Measurements from ENCODE around the gene EFCAB6. TPM values are rescaled to one million over a fixed set of nuclear protein-coding genes. Genes with fewer than 3 reads are reported as not detected.

EFCAB6 gene
- total RNA-seq, 1 experiment from 2014 or later = 3.1 TPM

GRCh38 chr22:43830931-43831560, 18.9 kb upstream of the EFCAB6 start:
- DNase-seq (ENCODE audit: low read depth) = no peak

GRCh38 chr22:43829904-43830851, 18.1 kb upstream of the EFCAB6 start:
- no peak for DNase-seq (ENCODE audit: low read depth)

GRCh38 chr22:43828998-43829782, 17.1 kb upstream of the EFCAB6 start:
- no peak for DNase-seq (ENCODE audit: low read depth)

GRCh38 chr22:43828725-43828997, 16.6 kb upstream of the EFCAB6 start:
- no peak for DNase-seq (ENCODE audit: low read depth)

- DNase-seq (ENCODE audit: low read depth) = no peak
Measured at GRCh38 chr22:43827926-43828724, 16.0 kb upstream of the EFCAB6 start.

GRCh38 chr22:43827003-43827735, 15.1 kb upstream of the EFCAB6 start:
- DNase-seq (ENCODE audit: low read depth) = no peak

- DNase-seq (ENCODE audit: low read depth) = peak; percentile 85
Measured at GRCh38 chr22:43826142-43827002, 14.3 kb upstream of the EFCAB6 start.

GRCh38 chr22:43825651-43826050, 13.5 kb upstream of the EFCAB6 start:
- DNase-seq (ENCODE audit: low read depth) = no peak

- no peak for DNase-seq (ENCODE audit: low read depth)
Measured at GRCh38 chr22:43824724-43825420, 12.8 kb upstream of the EFCAB6 start.

- no peak for DNase-seq (ENCODE audit: low read depth)
Measured at GRCh38 chr22:43823911-43824665, 12.0 kb upstream of the EFCAB6 start.

GRCh38 chr22:43823353-43823908, 11.3 kb upstream of the EFCAB6 start:
- peak; percentile 48 for DNase-seq (ENCODE audit: low read depth)

- no peak for DNase-seq (ENCODE audit: low read depth)
Measured at GRCh38 chr22:43821606-43822425, 9.7 kb upstream of the EFCAB6 start.

- DNase-seq (ENCODE audit: low read depth) = no peak
Measured at GRCh38 chr22:43820651-43821305, 8.7 kb upstream of the EFCAB6 start.

GRCh38 chr22:43819931-43820640, 8.0 kb upstream of the EFCAB6 start:
- no peak for DNase-seq (ENCODE audit: low read depth)

- DNase-seq (ENCODE audit: low read depth) = no peak
Measured at GRCh38 chr22:43819421-43819921, 7.4 kb upstream of the EFCAB6 start.

- no peak for DNase-seq (ENCODE audit: low read depth)
Measured at GRCh38 chr22:43818981-43819380, 6.9 kb upstream of the EFCAB6 start.
